Activated T-helper 2 cell treated with anti-CD3 and anti-CD28 coated beads, Interferon-gamma antibody, Interleukin-2, Interleukin-4, amounts not matched to agents 10 μg/mL and 5 μg/mL and 100 μg/mL, durations not matched to agents 14 hours and 24 hours and 36 hours (primary cell): Measurements from ENCODE around the gene OR1E2. TPM values are rescaled to one million over a fixed set of nuclear protein-coding genes. Genes with fewer than 3 reads are reported as not detected.

ENCODE experiments used
- total RNA-seq: library from RNA; stranded (reverse); gene quantifications from 2 replicates; pipeline ENCODE4 v1.2.3, GENCODE V29; 2022

OR1E2 gene
- total RNA-seq, 1 donor from 2014 or later, result not detected

Other genes with a start within 250 kb of the OR1E2 start
- gene OR1A2, start 236.3 kb downstream of the OR1E2 start, total RNA-seq, result not detected in 2 replicates
- gene OR1A1, start 226.2 kb downstream of the OR1E2 start, total RNA-seq, result not detected in 2 replicates
- gene OR3A1, start 135.5 kb downstream of the OR1E2 start, total RNA-seq, result not detected in 2 replicates
- 0.46 and 0.62 TPM in 2 replicates for gene OR3A2, start 47.5 kb downstream of the OR1E2 start, total RNA-seq
- not detected in 2 replicates for gene OR1E1, start 35.4 kb downstream of the OR1E2 start, total RNA-seq
- gene OR3A3, start 22.5 kb downstream of the OR1E2 start, total RNA-seq, result not detected in 2 replicates
- not detected in 2 replicates for gene SPATA22, start 38.0 kb upstream of the OR1E2 start, total RNA-seq
- gene ASPA, start 42.2 kb upstream of the OR1E2 start, total RNA-seq, result not detected in 2 replicates
- gene TRPV3, start 124.0 kb upstream of the OR1E2 start, total RNA-seq, result 0.46 and 0.92 TPM in 2 replicates
- gene TRPV1, start 175.6 kb upstream of the OR1E2 start, total RNA-seq, result 6.1 and 6.8 TPM in 2 replicates
- gene SHPK, start 202.4 kb upstream of the OR1E2 start, total RNA-seq, result 19.5 and 19.7 TPM in 2 replicates
- gene CTNS, start 202.9 kb upstream of the OR1E2 start, total RNA-seq, result 46.6 and 47.9 TPM in 2 replicates
- 39.0 and 40.9 TPM in 2 replicates for gene TAX1BP3, start 234.7 kb upstream of the OR1E2 start, total RNA-seq
- 61.7 and 64.9 TPM in 2 replicates for gene EMC6, start 235.0 kb upstream of the OR1E2 start, total RNA-seq